ENCODE measurements around the gene GGPS1.

DNA sequence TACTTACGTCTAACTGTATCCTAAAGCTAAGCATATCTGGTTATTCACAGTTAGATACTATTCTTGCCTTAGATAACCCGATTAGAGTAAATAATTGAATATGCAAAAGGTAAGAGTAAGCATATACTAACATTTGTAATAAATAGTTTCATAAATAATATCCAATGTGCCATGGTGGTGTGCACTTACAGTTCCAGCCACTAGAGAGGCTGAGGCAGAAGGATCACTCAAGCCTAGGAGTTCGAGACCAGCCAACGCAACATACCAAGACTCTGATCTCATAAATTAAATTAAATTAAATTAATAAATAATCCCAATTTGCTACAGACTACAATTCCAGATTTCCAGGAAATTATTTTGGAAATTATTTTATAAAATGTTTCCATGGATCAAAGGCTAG lies 12.6 kb upstream of the GGPS1 start:
- TF ChIP-seq, protein P1, sequence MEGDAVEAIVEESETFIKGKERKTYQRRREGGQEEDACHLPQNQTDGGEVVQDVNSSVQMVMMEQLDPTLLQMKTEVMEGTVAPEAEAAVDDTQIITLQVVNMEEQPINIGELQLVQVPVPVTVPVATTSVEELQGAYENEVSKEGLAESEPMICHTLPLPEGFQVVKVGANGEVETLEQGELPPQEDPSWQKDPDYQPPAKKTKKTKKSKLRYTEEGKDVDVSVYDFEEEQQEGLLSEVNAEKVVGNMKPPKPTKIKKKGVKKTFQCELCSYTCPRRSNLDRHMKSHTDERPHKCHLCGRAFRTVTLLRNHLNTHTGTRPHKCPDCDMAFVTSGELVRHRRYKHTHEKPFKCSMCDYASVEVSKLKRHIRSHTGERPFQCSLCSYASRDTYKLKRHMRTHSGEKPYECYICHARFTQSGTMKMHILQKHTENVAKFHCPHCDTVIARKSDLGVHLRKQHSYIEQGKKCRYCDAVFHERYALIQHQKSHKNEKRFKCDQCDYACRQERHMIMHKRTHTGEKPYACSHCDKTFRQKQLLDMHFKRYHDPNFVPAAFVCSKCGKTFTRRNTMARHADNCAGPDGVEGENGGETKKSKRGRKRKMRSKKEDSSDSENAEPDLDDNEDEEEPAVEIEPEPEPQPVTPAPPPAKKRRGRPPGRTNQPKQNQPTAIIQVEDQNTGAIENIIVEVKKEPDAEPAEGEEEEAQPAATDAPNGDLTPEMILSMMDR (IDR thresholded peaks at IDR 0.05) = no peak
- TF ChIP-seq POLR2A (IDR thresholded peaks at IDR 0.05) = no peak
